DND-41 (cell line): Measurements from ENCODE around the gene SCCPDH.

ENCODE experiments used
- ATAC-seq: fragments of 200-7000 bp; cut with Tn5 transposase; 3 replicates; pipeline ENCODE4 v1.9.1; 2021; ENCODE audit warnings: low read depth; ENCODE audit not compliant: insufficient read depth
- DNase-seq: peaks from one replicate; pipeline ENCODE4 v3.0.0-alpha.2; 2020
- H2AFZ ChIP-seq: 2 replicates; pipeline ENCODE4 v1.6.0; 2012; ENCODE audit warnings: low read depth, low read length
- H3K27ac ChIP-seq: 2 replicates; pipeline ENCODE4 v1.5.1; 2012; ENCODE audit warnings: low read length, inconsistent platforms
- H3K27me3 ChIP-seq: fragments of 200-600 bp; sonication (generic); 2 replicates; pipeline ENCODE4 v1.6.0; 2012; ENCODE audit warnings: low read length, mild to moderate bottlenecking, inconsistent platforms; ENCODE audit not compliant: insufficient read depth, poor library complexity
- H3K36me3 ChIP-seq: 2 replicates; pipeline ENCODE4 v1.5.1; 2012; ENCODE audit warnings: low read length, inconsistent platforms; ENCODE audit not compliant: insufficient read depth
- H3K4me1 ChIP-seq: 2 replicates; pipeline ENCODE4 v1.5.1; 2012; ENCODE audit warnings: mild to moderate bottlenecking, low read length; ENCODE audit not compliant: insufficient read depth
- H3K4me2 ChIP-seq: 2 replicates; pipeline ENCODE4 v1.6.0; 2012; ENCODE audit warnings: mild to moderate bottlenecking, moderate library complexity, low read length, inconsistent platforms; ENCODE audit not compliant: insufficient read depth
- H3K4me3 ChIP-seq, 2 experiments: fragments of 200-600 bp in 1 of 2; shearing (Covaris generic) in 1 of 2; 2 replicates each; pipeline ENCODE4 v1.5.1; 2012 to 2016; ENCODE audit warnings: inconsistent platforms in 2 of 2, low read length in 2 of 2, mild to moderate bottlenecking in 2 of 2, low read depth in 1 of 2, moderate library complexity in 1 of 2
- H3K79me2 ChIP-seq: 2 replicates; pipeline ENCODE4 v1.6.0; 2012; ENCODE audit warnings: low read length, inconsistent platforms; ENCODE audit not compliant: insufficient read depth
- H3K9ac ChIP-seq: 2 replicates; pipeline ENCODE4 v1.6.0; 2012; ENCODE audit warnings: low read depth, mild to moderate bottlenecking, inconsistent platforms, low read length, moderate library complexity
- H3K9me3 ChIP-seq: 2 replicates; pipeline ENCODE4 v1.5.1; 2012; ENCODE audit warnings: low read length, moderate library complexity, mild to moderate bottlenecking, inconsistent platforms; ENCODE audit not compliant: insufficient read depth, severe bottlenecking
- H4K20me1 ChIP-seq: 2 replicates; pipeline ENCODE4 v1.6.0; 2012; ENCODE audit warnings: low read length; ENCODE audit not compliant: insufficient read depth
- EZH2 ChIP-seq: IDR thresholded peaks from 3 replicates; pipeline ENCODE4 v1.6.1; 2012; ENCODE audit warnings: borderline replicate concordance, low read depth, mild to moderate bottlenecking, moderate library complexity, low read length, inconsistent platforms; ENCODE audit not compliant: severe bottlenecking
- TF ChIP-seq, protein P1 (sequence below): IDR thresholded peaks from 2 replicates; pipeline ENCODE4 v1.5.1; 2012; ENCODE audit warnings: borderline replicate concordance, low read length, moderate library complexity, mild to moderate bottlenecking; ENCODE audit not compliant: poor library complexity, severe bottlenecking; ENCODE audit errors: extremely low read depth

SCCPDH gene

DNA sequence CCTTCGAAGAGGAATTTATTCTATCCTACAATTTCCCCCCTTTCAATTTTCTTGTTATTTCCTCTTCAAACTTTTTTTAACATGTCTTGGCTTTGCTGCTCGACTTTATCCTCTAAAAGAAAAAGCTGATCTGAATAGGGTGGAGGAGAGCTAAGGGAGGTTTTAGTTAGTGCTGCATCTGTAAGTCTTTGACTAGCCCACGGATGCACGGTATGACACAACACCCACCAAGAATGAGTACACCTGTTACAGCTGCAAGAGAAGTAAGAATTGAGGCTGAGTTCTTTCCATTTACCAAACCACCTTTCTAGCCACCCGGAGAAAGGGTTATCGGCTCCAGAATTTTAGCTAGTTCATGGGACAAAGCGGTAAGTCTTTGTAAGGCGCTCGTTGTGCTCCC is 23.8 kb downstream of the SCCPDH start:
- DNase-seq = no peak
- no peak overlapping the region for H3K27ac ChIP-seq
- peaks cover 30% of the 10 kb centered on the region for H3K36me3 ChIP-seq
- H2AFZ ChIP-seq = no peak overlapping the region
- no peak for TF ChIP-seq EZH2
- TF ChIP-seq, protein P1, sequence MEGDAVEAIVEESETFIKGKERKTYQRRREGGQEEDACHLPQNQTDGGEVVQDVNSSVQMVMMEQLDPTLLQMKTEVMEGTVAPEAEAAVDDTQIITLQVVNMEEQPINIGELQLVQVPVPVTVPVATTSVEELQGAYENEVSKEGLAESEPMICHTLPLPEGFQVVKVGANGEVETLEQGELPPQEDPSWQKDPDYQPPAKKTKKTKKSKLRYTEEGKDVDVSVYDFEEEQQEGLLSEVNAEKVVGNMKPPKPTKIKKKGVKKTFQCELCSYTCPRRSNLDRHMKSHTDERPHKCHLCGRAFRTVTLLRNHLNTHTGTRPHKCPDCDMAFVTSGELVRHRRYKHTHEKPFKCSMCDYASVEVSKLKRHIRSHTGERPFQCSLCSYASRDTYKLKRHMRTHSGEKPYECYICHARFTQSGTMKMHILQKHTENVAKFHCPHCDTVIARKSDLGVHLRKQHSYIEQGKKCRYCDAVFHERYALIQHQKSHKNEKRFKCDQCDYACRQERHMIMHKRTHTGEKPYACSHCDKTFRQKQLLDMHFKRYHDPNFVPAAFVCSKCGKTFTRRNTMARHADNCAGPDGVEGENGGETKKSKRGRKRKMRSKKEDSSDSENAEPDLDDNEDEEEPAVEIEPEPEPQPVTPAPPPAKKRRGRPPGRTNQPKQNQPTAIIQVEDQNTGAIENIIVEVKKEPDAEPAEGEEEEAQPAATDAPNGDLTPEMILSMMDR = no peak
- no peaks in the 10 kb centered on the region for H3K27me3 ChIP-seq
- H3K9ac ChIP-seq = no peak overlapping the region
- H3K4me1 ChIP-seq = no peaks in the 10 kb centered on the region
- no peak for ATAC-seq
- no peaks in the 10 kb centered on the region for H3K9me3 ChIP-seq
- H3K4me2 ChIP-seq = no peak overlapping the region
- no peak overlapping the region for H3K4me3 ChIP-seq
- H3K79me2 ChIP-seq = no peaks in the 10 kb centered on the region
- no peaks in the 10 kb centered on the region for H4K20me1 ChIP-seq

DNA sequence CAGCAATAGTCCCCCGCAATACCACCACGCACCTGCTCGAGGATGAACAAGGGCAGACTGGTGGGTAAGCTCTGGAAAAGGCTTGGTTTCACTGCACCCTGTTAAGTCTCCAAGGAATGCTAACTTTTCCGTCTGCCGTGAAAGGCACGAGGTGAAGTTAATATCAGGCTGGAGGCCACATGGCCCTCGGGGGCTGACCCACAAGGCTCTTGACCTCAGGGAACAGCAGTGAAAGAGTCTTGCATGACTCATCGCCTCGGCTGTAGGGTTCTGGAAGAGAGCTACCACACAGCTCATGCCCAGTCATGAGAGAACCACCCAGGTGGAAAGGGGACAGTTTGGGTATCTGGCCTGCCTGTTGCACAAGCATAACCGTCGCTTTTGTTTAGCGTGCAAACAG is 24.7 kb downstream of the SCCPDH start:
- DNase-seq = no peak

DNA sequence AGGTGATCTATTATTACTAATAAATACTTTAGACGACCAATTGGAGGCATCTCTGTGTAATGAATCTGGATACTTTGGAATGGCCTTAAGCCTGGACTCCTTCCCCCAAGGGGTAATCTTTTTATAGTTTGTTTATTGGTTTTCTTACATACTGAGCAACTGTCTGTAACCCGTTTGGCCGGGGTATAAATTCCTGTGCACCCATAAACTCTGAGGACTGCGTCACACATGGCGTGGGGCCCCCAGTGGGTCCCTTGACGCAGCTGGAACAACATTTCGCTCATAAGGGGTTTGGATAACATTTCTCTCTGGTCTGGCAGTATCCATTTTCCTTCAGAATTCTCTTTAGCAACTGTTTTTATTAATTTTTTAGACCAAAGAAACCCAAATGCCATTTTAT is 26.5 kb downstream of the SCCPDH start:
- Histone ChIP-seq H2AFZ (no peak overlapping the region), H3K4me3 (no peak overlapping the region), H3K36me3 (peaks cover 21% of the 10 kb centered on the region), H3K79me2 (no peaks in the 10 kb centered on the region), H3K27ac (no peak overlapping the region), H3K9ac (no peak overlapping the region), H3K27me3 (no peaks in the 10 kb centered on the region), H3K4me2 (no peak overlapping the region), H4K20me1 (no peaks in the 10 kb centered on the region), H3K4me1 (no peaks in the 10 kb centered on the region), H3K9me3 (no peaks in the 10 kb centered on the region)
- DNase-seq (no peak), ATAC-seq (no peak)
- TF ChIP-seq, protein P1 = no peak

More for the DNA sequence above, 24.7 kb downstream of the SCCPDH start:
- H3K9ac ChIP-seq = no peak overlapping the region
- H3K79me2 ChIP-seq = no peaks in the 10 kb centered on the region
- H4K20me1 ChIP-seq = no peaks in the 10 kb centered on the region
- no peaks in the 10 kb centered on the region for H3K9me3 ChIP-seq
- no peak overlapping the region for H3K27ac ChIP-seq
- H2AFZ ChIP-seq = no peak overlapping the region
- no peak for ATAC-seq
- no peak overlapping the region for H3K4me3 ChIP-seq
- no peaks in the 10 kb centered on the region for H3K27me3 ChIP-seq
- peaks cover 30% of the 10 kb centered on the region for H3K36me3 ChIP-seq
- no peak overlapping the region for H3K4me2 ChIP-seq
- no peaks in the 10 kb centered on the region for H3K4me1 ChIP-seq
- TF ChIP-seq, protein P1 = no peak
- TF ChIP-seq EZH2 = no peak
